Bronchus fibroblast of lung (primary cell): ENCODE measurements around the gene GPR149. TPM values are rescaled to one million over a fixed set of nuclear protein-coding genes. Genes with fewer than 3 reads are reported as not detected.

Source experiments
- total RNA-seq: library from RNA; depleted of rRNA; stranded (reverse); fragments of >200 nt; gene quantifications from 2 replicates; pipeline ENCODE4 v1.2.3, GENCODE V29; 2015

Gene GPR149, protein sequence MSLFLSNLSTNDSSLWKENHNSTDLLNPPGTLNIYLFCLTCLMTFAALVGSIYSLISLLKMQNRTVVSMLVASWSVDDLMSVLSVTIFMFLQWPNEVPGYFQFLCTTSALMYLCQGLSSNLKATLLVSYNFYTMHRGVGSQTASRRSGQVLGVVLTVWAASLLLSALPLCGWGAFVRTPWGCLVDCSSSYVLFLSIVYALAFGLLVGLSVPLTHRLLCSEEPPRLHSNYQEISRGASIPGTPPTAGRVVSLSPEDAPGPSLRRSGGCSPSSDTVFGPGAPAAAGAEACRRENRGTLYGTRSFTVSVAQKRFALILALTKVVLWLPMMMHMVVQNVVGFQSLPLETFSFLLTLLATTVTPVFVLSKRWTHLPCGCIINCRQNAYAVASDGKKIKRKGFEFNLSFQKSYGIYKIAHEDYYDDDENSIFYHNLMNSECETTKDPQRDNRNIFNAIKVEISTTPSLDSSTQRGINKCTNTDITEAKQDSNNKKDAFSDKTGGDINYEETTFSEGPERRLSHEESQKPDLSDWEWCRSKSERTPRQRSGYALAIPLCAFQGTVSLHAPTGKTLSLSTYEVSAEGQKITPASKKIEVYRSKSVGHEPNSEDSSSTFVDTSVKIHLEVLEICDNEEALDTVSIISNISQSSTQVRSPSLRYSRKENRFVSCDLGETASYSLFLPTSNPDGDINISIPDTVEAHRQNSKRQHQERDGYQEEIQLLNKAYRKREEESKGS
- total RNA-seq = not detected in 2 replicates

DNA sequence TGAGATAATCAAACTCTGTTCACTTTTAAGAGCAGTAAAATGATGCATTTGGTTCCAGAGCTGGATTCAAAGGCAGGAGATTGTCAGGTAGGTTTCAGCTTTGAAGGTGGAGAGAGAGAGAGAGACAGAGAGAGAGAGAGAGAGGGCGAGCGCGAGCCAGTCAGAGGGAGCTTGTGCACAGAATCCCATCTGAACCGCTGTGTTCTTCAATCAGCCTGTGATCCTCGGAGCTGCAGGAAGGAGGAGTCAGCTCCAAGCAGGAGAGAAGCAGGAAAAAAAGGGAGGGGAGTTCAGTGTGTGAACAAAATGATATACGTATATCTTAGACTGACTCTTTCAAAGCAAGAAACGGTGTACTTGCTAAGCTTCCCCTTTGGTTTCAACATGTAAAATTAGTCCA, at the start of gene GPR149:
Gene GPR149, minus strand, starts transcription at position 177 of the 400 bp plus-strand sequence. CDS start 575 bp downstream, outside the sequence.

DNA sequence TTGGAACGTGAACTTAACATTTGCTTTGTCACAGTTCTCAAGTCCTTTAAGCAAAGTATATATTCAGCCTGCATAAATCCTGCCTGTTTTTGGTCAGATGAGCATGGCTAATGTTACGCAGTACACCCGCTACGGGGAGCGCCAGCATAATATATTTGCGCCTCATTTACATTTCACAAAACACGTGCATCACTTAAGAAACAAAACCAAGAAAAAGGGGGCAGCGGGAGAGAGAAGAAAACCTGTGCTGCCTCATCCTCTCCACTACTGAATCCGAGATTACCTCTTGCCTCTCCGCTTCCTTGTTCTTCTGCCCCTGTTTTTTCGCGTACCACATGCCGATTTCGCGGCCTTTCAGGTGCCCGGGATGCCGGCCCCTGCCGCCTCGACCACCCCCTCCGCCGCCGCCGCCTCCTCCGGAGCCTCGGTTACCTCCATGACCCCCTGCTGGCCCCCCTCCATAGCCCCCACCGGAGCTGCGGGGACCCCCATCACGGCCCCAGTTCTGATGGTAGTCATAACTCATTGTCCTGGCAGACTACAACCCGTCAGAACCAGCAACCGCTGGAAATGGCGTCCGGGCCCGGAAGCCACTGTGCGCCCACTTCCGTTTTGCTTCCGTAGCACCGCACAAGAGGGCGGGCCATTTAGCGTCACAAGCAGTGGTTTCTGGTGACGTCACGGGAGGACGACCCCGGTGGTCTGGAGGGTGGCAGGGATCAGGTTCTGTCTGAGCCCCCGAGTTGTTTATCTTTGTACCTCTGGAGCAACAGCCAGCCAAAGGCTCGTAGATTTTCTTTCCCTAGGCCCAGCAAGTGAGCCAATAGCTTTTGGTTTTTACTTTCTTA, 105.9 kb downstream of the GPR149 start, which contains the start of gene DHX36:
Gene DHX36, minus strand, starts transcription at position 597 of the 848 bp plus-strand sequence. Its CDS starts 71 bp downstream, at position 526.

Other genes with a start within 250 kb of the GPR149 start
- 16.8 and 19.0 TPM in 2 replicates for gene DHX36, start 105.7 kb downstream of the GPR149 start, total RNA-seq